ENCODE data around the gene FOXO3.

- TF ChIP-seq GATA2 (IDR thresholded peaks at IDR 0.05; ENCODE audit: low read depth, low read length), result no peak
- no peak for TF ChIP-seq GATA3 (IDR thresholded peaks at IDR 0.05; ENCODE audit: low read depth, low read length)
Measured at GRCh38 chr6:108650325-108650724, 89.6 kb downstream of the FOXO3 start.

Data from SH-SY5Y (cell line).